Right renal cortex interstitium (tissue), 3 donors: ENCODE data around the gene CA12. TPM values are rescaled to one million over a fixed set of nuclear protein-coding genes. Genes with fewer than 3 reads are reported as not detected.

Source experiments
- DNase-seq, 3 donors: peaks; one replicate each; pipeline ENCODE4 v3.0.0-alpha.2; 2013; ENCODE audit warnings: low read depth in 3 of 3, low spot score in 2 of 3
- polyA plus RNA-seq, 3 donors: library from polyadenylated mRNA; unstranded; fragments of 120-200 nt; gene quantifications; one replicate each; pipeline ENCODE4 v1.2.1, GENCODE V29; 2013; ENCODE audit not compliant: insufficient read length in 3 of 3

CA12 gene
- polyA plus RNA-seq, 3 donors: 137 to 154 (median 151) TPM

- no peak for DNase-seq
Observed at GRCh38 chr15:63402498-63403253, 21.0 kb upstream of the CA12 start.

GRCh38 chr15:63401714-63402497, 20.3 kb upstream of the CA12 start:
- DNase-seq: no peak

GRCh38 chr15:63401078-63401477, 19.4 kb upstream of the CA12 start:
- no peak for DNase-seq

GRCh38 chr15:63398456-63398855, 16.8 kb upstream of the CA12 start:
- no peak for DNase-seq

- no peak for DNase-seq
Observed at GRCh38 chr15:63396152-63396928, 14.7 kb upstream of the CA12 start.

- DNase-seq: no peak
Observed at GRCh38 chr15:63395730-63396151, 14.1 kb upstream of the CA12 start.

- no peak for DNase-seq
Observed at GRCh38 chr15:63392361-63393009, 10.8 kb upstream of the CA12 start.

- no peak for DNase-seq
Observed at GRCh38 chr15:63391669-63392360, 10.2 kb upstream of the CA12 start.

GRCh38 chr15:63390689-63391088, 9.0 kb upstream of the CA12 start:
- no peak for DNase-seq

- no peak for DNase-seq
Observed at GRCh38 chr15:63389902-63390670, 8.4 kb upstream of the CA12 start.

GRCh38 chr15:63388511-63388910, 6.9 kb upstream of the CA12 start:
- DNase-seq: no peak

GRCh38 chr15:63387748-63388493, 6.3 kb upstream of the CA12 start:
- DNase-seq: no peak

GRCh38 chr15:63385911-63386531, 4.4 kb upstream of the CA12 start:
- no peak for DNase-seq

- no peak for DNase-seq
Observed at GRCh38 chr15:63384906-63385305, 3.3 kb upstream of the CA12 start.

GRCh38 chr15:63382966-63383710, 1.5 kb upstream of the CA12 start:
- DNase-seq: no peak

GRCh38 chr15:63380808-63381282, 801 bp downstream of the CA12 start:
- DNase-seq: no peak

GRCh38 chr15:63380151-63380807, 1.4 kb downstream of the CA12 start:
- DNase-seq: no peak
